HFF-Myc (cell line): ENCODE results near the gene ACTR10.

Experiments used
- DNase-seq: peaks from one replicate; pipeline ENCODE4 v3.0.0-alpha.2; 2011; ENCODE audit warnings: low read depth; ENCODE audit errors: extremely low read depth
- H3K4me3 ChIP-seq: replicated peaks from 2 replicates; pipeline ENCODE4 v1.5.1; 2011; ENCODE audit warnings: low read depth, mild to moderate bottlenecking, control low read depth, low read length
- TF ChIP-seq, protein P1 (sequence below): IDR thresholded peaks from 2 replicates; pipeline ENCODE4 v1.5.1; 2012; ENCODE audit warnings: mild to moderate bottlenecking, low read depth, low read length, control low read depth; ENCODE audit errors: missing control alignments

ACTR10 gene

GRCh38 chr14:58191763-58192601, 8.0 kb upstream of the ACTR10 start:
- TF ChIP-seq, protein P1, sequence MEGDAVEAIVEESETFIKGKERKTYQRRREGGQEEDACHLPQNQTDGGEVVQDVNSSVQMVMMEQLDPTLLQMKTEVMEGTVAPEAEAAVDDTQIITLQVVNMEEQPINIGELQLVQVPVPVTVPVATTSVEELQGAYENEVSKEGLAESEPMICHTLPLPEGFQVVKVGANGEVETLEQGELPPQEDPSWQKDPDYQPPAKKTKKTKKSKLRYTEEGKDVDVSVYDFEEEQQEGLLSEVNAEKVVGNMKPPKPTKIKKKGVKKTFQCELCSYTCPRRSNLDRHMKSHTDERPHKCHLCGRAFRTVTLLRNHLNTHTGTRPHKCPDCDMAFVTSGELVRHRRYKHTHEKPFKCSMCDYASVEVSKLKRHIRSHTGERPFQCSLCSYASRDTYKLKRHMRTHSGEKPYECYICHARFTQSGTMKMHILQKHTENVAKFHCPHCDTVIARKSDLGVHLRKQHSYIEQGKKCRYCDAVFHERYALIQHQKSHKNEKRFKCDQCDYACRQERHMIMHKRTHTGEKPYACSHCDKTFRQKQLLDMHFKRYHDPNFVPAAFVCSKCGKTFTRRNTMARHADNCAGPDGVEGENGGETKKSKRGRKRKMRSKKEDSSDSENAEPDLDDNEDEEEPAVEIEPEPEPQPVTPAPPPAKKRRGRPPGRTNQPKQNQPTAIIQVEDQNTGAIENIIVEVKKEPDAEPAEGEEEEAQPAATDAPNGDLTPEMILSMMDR, result no peak
- no peak for DNase-seq
- H3K4me3 ChIP-seq, result no peak overlapping the region

DNA sequence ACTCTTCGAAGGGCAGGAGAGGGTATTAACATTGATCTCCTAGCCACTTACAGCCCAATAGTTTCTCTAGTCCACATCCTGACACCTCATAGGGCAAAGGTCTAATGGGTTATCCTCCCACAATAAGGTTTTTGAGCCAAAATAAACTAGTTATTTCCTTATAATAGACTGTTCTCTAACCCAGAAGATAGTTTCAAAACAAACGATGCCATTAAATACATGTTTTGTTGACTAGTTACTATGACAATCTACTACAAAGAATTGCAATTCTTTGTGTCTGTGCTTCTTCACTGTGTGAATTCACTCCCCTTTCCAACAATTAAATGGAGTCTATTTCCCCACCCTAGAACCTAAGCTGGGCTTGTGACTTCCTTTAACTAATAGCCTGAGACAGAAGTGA, 6.4 kb upstream of the ACTR10 start:
- no peak for DNase-seq
- TF ChIP-seq, protein P1, result no peak
- no peak overlapping the region for H3K4me3 ChIP-seq

DNA sequence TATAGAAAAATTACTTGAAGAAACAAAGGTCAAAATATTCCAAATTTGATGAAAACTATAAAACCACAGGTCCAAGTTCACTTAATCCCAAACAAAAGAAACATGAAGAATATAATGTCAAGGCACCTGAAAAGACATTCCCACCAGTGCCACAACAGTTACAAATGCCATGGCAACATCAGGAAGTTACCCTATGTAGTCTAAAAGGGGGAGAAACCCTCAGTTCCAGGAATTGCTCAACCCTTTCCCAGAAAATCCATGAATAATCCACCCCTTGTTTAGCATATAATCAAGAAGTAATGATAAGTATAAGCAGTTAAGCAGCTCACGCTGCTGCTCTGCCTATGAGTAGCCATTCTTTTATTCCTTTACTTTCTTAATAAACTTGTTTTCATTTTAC, 3.8 kb upstream of the ACTR10 start:
- no peak for DNase-seq
- TF ChIP-seq, protein P1, result no peak
- no peak overlapping the region for H3K4me3 ChIP-seq

- TF ChIP-seq, protein P1, result no peak
- no peak for DNase-seq
- no peak overlapping the region for H3K4me3 ChIP-seq
Observed at GRCh38 chr14:58198086-58198485, 1.9 kb upstream of the ACTR10 start.

DNA sequence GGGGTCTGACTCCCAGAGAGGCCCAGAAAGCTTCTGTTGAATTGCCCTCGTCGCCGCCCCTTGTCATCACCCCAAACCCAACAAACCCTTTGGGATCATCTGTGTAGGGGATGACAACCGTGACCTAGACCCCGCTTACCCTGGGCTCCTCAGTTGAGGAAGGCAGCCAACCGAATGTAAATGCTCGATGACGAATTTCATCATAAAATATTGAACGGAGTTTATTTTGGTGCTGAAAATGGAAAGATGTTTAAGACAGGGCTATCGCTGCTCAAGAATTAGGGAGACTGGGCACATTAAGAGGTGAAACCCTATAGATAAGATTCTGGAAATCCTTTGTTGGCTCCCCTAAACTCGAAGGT, 512 bp downstream of the ACTR10 start:
- DNase-seq, result no peak
- H3K4me3 ChIP-seq, result peak overlapping the region; percentile 93
- TF ChIP-seq, protein P1, result no peak

GRCh38 chr14:58200846-58201245, 897 bp downstream of the ACTR10 start:
- no peak for DNase-seq
- H3K4me3 ChIP-seq, result peak overlapping the region; percentile 93
- TF ChIP-seq, protein P1, result no peak

DNA sequence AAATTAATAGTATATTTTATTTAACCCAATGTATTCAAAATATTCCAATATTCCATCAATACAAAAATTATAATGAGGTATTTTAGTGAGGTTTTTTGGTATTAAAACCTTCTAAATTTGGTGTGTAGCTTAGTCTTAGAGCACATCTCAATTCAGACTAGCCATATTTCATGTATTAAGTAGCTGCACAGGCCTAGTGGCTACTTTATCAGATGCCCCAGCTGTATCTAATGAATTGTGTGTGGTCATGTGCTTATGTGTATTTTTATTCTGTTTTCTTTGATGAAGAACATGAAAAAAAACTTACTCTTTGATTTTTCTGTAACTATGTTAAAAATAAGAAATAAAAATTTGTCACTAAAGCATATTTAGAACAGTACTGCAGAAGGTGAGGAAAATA, 13.2 kb downstream of the ACTR10 start:
- H3K4me3 ChIP-seq, result no peak overlapping the region
- TF ChIP-seq, protein P1, result no peak
- DNase-seq, result no peak
